ENCODE measurements around the gene TDRD3. TPM values are rescaled to one million over a fixed set of nuclear protein-coding genes. Genes with fewer than 3 reads are reported as not detected.

The TDRD3 gene
- polyA plus RNA-seq, 1 experiment = 10.8 TPM

DNA sequence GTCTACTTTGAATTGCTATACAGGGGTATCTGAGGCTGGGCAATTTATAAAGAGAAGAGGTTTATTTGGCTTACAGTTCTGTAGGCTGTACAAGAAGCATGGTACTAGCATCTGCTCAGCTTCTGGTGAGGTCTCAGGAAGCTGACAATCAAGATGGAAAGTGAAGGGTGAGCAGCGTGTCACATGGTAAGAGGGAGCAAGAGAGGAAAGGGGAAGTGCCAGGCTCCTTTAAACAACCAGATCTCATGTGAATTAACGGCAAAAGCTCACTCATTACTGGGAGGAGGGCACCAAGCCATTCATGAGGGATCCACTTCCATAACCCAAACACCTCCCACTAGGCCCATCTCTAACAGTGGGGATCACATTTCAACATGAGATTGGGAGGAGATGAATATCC is 222.4 kb downstream of the TDRD3 start:
- H3K27ac ChIP-seq (ENCODE audit: low read depth, low read length) = no peak overlapping the region
- no peak overlapping the region for H3K4me3 ChIP-seq (ENCODE audit: low read depth, low read length)
- ChIA-PET POLR2A (no interaction called here), CTCF (no interaction called here)
- no peak for DNase-seq (ENCODE audit: low read depth, low spot score)
- TF ChIP-seq, protein P1, sequence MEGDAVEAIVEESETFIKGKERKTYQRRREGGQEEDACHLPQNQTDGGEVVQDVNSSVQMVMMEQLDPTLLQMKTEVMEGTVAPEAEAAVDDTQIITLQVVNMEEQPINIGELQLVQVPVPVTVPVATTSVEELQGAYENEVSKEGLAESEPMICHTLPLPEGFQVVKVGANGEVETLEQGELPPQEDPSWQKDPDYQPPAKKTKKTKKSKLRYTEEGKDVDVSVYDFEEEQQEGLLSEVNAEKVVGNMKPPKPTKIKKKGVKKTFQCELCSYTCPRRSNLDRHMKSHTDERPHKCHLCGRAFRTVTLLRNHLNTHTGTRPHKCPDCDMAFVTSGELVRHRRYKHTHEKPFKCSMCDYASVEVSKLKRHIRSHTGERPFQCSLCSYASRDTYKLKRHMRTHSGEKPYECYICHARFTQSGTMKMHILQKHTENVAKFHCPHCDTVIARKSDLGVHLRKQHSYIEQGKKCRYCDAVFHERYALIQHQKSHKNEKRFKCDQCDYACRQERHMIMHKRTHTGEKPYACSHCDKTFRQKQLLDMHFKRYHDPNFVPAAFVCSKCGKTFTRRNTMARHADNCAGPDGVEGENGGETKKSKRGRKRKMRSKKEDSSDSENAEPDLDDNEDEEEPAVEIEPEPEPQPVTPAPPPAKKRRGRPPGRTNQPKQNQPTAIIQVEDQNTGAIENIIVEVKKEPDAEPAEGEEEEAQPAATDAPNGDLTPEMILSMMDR (IDR thresholded peaks at IDR 0.05; ENCODE audit: low read depth, low read length) = no peak
- peaks cover 4% of the 10 kb centered on the region for H3K27me3 ChIP-seq (ENCODE audit: control insufficient read depth, insufficient read depth, low read length)
- no peaks in the 10 kb centered on the region for H3K9me3 ChIP-seq (ENCODE audit: control insufficient read depth, insufficient read depth, low read length)

DNA sequence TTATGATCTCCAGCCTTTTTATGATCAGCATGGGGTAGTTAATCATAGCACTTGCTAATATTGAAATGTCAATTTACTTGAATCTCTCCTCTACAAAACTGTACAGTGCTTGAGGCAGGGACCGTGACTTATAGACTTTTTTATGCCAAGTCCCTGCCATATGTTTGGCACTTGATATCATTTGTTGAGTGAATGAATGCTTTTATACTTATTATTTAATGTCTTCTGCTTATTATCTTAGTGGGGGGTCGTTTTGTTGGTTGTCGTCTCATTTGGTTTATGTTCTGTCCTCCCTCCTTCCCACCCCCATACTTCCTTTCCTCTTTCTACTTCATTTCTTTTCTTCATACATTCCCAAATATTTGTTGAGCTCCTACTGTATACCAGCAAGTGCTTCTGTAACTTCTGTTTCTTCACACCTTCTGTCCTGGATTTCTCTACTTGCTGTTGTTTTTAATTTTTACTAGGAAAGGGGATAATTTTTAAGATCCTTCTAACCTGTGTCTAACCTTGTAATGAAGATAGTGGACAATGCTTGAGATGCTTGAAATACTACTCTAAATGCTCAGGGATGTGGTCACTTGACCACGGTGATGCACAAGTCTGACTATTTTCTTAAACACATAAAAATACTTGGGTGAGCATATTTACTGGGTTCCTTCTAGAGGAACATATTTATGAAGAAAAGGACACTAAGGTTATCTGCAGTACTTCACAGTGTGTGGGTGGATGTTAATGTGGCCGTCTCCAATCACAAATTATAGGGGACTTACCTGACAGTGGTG is 223.8 kb downstream of the TDRD3 start:
- DNase-seq (ENCODE audit: low read depth, low spot score) = no peak
- Histone ChIP-seq H3K27ac (ENCODE audit: low read depth, low read length) (no peak overlapping the region), H3K27me3 (ENCODE audit: control insufficient read depth, insufficient read depth, low read length) (no peaks in the 10 kb centered on the region), H3K9me3 (ENCODE audit: control insufficient read depth, insufficient read depth, low read length) (no peaks in the 10 kb centered on the region), H3K4me3 (ENCODE audit: low read depth, low read length) (no peak overlapping the region)
- ChIA-PET CTCF (no interaction called here), POLR2A (no interaction called here)
- TF ChIP-seq, protein P1 (IDR thresholded peaks at IDR 0.05; ENCODE audit: low read depth, low read length) = no peak

DNA sequence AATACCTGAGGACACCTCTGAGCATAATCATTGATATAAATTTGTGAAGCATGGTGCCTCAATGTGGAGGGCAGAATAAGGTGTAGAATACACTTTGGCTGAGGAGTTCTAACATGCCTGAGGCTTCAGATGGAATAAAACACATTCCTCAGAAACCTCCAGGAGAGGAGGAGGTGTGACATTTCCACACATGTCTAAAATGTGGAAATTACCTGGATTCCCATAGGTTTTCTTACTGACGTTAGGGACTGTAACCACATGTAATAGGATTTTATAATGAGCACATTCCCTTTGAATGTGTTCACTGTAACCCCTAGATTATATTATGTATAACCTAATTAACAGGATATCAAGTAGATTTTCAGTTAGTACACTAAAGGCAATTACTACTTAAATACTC is 226.1 kb downstream of the TDRD3 start:
- no peak overlapping the region for H3K27ac ChIP-seq (ENCODE audit: low read depth, low read length)
- no peaks in the 10 kb centered on the region for H3K27me3 ChIP-seq (ENCODE audit: control insufficient read depth, insufficient read depth, low read length)
- TF ChIP-seq, protein P1 (IDR thresholded peaks at IDR 0.05; ENCODE audit: low read depth, low read length) = no peak
- ChIA-PET POLR2A (no interaction called here), CTCF (no interaction called here)
- no peaks in the 10 kb centered on the region for H3K9me3 ChIP-seq (ENCODE audit: control insufficient read depth, insufficient read depth, low read length)
- DNase-seq (ENCODE audit: low read depth, low spot score) = no peak
- H3K4me3 ChIP-seq (ENCODE audit: low read depth, low read length) = no peak overlapping the region

Small RNA genes within 50 kb of the gene (small RNA-seq; reads per million reads assigned to genes)
- gene RNA5SP31 (ENCODE audit: insufficient read length, low read depth) = not detected

Other genes starting within 250 kb of the TDRD3 start
- 6.7 and 11.7 TPM in 2 replicates for gene DIAPH3, start 233.3 kb upstream of the TDRD3 start, polyA plus RNA-seq (2011; rRNA removed)